ENCODE results near the gene ITCH. TPM values are rescaled to one million over a fixed set of nuclear protein-coding genes. Genes with fewer than 3 reads are reported as not detected.

ITCH gene
- total RNA-seq, 1 experiment from 2014 or later = 78.8 TPM

DNA sequence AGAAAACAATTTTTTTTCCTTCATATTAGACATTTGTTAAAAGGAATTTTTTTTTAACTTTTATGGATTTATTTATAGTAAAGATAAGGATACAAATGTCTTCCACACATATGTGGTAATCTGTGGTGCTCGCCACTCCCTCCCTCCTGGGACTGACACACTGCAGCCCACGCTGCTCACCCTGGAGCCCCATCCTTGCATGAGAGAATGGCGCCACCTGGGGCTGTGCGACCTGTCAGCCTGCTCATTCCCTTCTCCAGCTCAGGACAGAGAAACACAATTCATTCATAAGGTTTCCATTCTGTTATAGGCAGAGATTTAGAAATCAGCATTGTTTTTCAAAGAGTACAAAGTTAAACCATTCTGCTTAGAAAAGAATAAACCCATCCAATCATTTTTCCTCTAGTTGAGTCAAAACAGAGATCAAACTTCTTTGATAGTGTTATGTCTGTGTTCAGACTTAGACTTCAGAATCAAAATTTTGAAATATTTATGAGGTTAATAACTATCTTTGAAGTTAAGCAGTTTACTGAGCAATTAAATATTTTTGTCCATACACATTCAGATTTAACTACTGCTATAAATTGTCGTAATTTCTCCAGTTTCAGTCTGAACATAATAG lies 110.3 kb downstream of the ITCH start:
- H3K27me3 ChIP-seq (ENCODE audit: insufficient read depth, low read length) = no peaks in the 10 kb centered on the region
- ChIA-PET CTCF (interaction anchor here (0.6 to 2.3 kb wide), 5 partner anchors 110 to 297 kb away, joined by 3 to 56 read pairs (median 3); partner anchors contain the start of gene ITCH), POLR2A (interaction anchor here (1.0 to 2.1 kb wide), 3 partner anchors 110 to 161 kb away, joined by 6 to 9 read pairs (median 8); partner anchors contain the start of gene ITCH), RAD21 (ENCODE audit: low non-redundant PET in 1 of 2, low total read pairs in 2 of 2, uncharacterized antibody in 2 of 2, unreplicated experiment in 2 of 2) (interaction anchor here (0.6 to 2.2 kb wide), 6 partner anchors 18 to 193 kb away, joined by 3 to 25 read pairs (median 4); partner anchors contain the start of gene DYNLRB1 (in 1 of the 2))
- peaks cover 41 to 45% of the 10 kb centered on the region in 2 experiments for H3K4me1 ChIP-seq (ENCODE audit: control insufficient read depth in 1 of 2, insufficient read depth in 2 of 2, low read length in 2 of 2)
- peak overlapping the region; percentile 81; the same call in 1 of the 2 replicates for H3K27ac ChIP-seq (ENCODE audit: low read depth, low read length)
- DNase-seq (ENCODE audit: low read depth, low spot score) (peak; percentile 48), ATAC-seq (peak; percentile 91)
- peaks cover 10 to 18% of the 10 kb centered on the region in 2 experiments for H3K36me3 ChIP-seq (ENCODE audit: control insufficient read depth in 1 of 2, insufficient read depth in 2 of 2, low read length in 2 of 2)
- H3K9me3 ChIP-seq (ENCODE audit: control insufficient read depth in 1 of 2, insufficient read depth in 1 of 2, low read depth in 1 of 2, low read length in 2 of 2) = no peaks in the 10 kb centered on the region
- peaks cover 4% of the 10 kb centered on the region; the same call in 1 of the 2 replicates for H4K20me1 ChIP-seq (ENCODE audit: insufficient read depth)
- 0 out of 2 replicates have a peak overlapping the region, but pooled peaks have one; percentile 0 for H3K9ac ChIP-seq (ENCODE audit: low read length)
- H3K4me2 ChIP-seq (ENCODE audit: low read length) = peak overlapping the region; percentile 71
- no peaks in the 10 kb centered on the region for H3K9me2 ChIP-seq (ENCODE audit: insufficient read depth)
- no TSS peak for BruUV-seq (replicated peaks)
- intact Hi-C loops (cut with micrococcal nuclease) = loop anchor here (1.0 kb wide), 1 partner anchor 161 kb away; no protein-coding TSS in a partner anchor
- H2AFZ ChIP-seq (ENCODE audit: low read depth, low read length, poor library complexity, severe bottlenecking) = no peak overlapping the region
- H3K4me3 ChIP-seq (replicated peaks in 1 of 2; ENCODE audit: low read depth in 1 of 2, low read length in 2 of 2) = no peak overlapping the region
- H3K79me2 ChIP-seq (ENCODE audit: insufficient read depth, low read length) = peaks cover 21% of the 10 kb centered on the region
- TF ChIP-seq FOSL1 (IDR thresholded peaks at IDR 0.05; ENCODE audit: low read depth) (no peak), TCF7L2 (IDR thresholded peaks at IDR 0.05; ENCODE audit: borderline replicate concordance, extremely low read depth, insufficient read depth, insufficient read length) (no peak), SIN3A (IDR thresholded peaks at IDR 0.05; ENCODE audit: low read depth) (no peak), CEBPB (IDR thresholded peaks at IDR 0.05; ENCODE audit: low read depth) (no peak), ELF1 (IDR thresholded peaks at IDR 0.05; ENCODE audit: borderline replicate concordance, low read depth) (no peak), YY1 (IDR thresholded peaks at IDR 0.05; ENCODE audit: extremely low read depth, insufficient replicate concordance, low read depth, low read length) (peak; percentile 29), EZH2 (IDR thresholded peaks at IDR 0.05) (no peak), POLR2A (IDR thresholded peaks at IDR 0.05; ENCODE audit: borderline replicate concordance, extremely low read depth, insufficient read depth, insufficient read length) (no peak), RAD21 (IDR thresholded peaks at IDR 0.05; ENCODE audit: low read depth) (peak; percentile 89), JUND (IDR thresholded peaks at IDR 0.05) (no peak), SP1 (IDR thresholded peaks at IDR 0.05; ENCODE audit: low read depth) (no peak), POLR2AphosphoS5 (IDR thresholded peaks at IDR 0.05; ENCODE audit: low read depth, low read length) (no peak), MAX (IDR thresholded peaks at IDR 0.05) (no peak), ZFX (IDR thresholded peaks at IDR 0.05) (no peak), ZNF274 (IDR thresholded peaks at IDR 0.05; ENCODE audit: low read depth, low read length) (no peak)
- TF ChIP-seq, protein P1, sequence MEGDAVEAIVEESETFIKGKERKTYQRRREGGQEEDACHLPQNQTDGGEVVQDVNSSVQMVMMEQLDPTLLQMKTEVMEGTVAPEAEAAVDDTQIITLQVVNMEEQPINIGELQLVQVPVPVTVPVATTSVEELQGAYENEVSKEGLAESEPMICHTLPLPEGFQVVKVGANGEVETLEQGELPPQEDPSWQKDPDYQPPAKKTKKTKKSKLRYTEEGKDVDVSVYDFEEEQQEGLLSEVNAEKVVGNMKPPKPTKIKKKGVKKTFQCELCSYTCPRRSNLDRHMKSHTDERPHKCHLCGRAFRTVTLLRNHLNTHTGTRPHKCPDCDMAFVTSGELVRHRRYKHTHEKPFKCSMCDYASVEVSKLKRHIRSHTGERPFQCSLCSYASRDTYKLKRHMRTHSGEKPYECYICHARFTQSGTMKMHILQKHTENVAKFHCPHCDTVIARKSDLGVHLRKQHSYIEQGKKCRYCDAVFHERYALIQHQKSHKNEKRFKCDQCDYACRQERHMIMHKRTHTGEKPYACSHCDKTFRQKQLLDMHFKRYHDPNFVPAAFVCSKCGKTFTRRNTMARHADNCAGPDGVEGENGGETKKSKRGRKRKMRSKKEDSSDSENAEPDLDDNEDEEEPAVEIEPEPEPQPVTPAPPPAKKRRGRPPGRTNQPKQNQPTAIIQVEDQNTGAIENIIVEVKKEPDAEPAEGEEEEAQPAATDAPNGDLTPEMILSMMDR (IDR thresholded peaks at IDR 0.05 in 2 of 3, conservative IDR thresholded peaks at IDR 0.05 in 1 of 3; ENCODE audit: borderline replicate concordance in 1 of 3, insufficient read depth in 1 of 3, low read depth in 2 of 3, low read length in 2 of 3) = peak; percentile 56 to 94 (median 62)
- TF ChIP-seq, protein P2, sequence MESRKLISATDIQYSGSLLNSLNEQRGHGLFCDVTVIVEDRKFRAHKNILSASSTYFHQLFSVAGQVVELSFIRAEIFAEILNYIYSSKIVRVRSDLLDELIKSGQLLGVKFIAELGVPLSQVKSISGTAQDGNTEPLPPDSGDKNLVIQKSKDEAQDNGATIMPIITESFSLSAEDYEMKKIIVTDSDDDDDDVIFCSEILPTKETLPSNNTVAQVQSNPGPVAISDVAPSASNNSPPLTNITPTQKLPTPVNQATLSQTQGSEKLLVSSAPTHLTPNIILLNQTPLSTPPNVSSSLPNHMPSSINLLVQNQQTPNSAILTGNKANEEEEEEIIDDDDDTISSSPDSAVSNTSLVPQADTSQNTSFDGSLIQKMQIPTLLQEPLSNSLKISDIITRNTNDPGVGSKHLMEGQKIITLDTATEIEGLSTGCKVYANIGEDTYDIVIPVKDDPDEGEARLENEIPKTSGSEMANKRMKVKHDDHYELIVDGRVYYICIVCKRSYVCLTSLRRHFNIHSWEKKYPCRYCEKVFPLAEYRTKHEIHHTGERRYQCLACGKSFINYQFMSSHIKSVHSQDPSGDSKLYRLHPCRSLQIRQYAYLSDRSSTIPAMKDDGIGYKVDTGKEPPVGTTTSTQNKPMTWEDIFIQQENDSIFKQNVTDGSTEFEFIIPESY (IDR thresholded peaks at IDR 0.05; ENCODE audit: extremely low read depth, insufficient replicate concordance, low read length) = no peak
- TF ChIP-seq, protein P3, sequence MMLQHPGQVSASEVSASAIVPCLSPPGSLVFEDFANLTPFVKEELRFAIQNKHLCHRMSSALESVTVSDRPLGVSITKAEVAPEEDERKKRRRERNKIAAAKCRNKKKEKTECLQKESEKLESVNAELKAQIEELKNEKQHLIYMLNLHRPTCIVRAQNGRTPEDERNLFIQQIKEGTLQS (IDR thresholded peaks at IDR 0.05) = no peak
- TF ChIP-seq, protein P4, sequence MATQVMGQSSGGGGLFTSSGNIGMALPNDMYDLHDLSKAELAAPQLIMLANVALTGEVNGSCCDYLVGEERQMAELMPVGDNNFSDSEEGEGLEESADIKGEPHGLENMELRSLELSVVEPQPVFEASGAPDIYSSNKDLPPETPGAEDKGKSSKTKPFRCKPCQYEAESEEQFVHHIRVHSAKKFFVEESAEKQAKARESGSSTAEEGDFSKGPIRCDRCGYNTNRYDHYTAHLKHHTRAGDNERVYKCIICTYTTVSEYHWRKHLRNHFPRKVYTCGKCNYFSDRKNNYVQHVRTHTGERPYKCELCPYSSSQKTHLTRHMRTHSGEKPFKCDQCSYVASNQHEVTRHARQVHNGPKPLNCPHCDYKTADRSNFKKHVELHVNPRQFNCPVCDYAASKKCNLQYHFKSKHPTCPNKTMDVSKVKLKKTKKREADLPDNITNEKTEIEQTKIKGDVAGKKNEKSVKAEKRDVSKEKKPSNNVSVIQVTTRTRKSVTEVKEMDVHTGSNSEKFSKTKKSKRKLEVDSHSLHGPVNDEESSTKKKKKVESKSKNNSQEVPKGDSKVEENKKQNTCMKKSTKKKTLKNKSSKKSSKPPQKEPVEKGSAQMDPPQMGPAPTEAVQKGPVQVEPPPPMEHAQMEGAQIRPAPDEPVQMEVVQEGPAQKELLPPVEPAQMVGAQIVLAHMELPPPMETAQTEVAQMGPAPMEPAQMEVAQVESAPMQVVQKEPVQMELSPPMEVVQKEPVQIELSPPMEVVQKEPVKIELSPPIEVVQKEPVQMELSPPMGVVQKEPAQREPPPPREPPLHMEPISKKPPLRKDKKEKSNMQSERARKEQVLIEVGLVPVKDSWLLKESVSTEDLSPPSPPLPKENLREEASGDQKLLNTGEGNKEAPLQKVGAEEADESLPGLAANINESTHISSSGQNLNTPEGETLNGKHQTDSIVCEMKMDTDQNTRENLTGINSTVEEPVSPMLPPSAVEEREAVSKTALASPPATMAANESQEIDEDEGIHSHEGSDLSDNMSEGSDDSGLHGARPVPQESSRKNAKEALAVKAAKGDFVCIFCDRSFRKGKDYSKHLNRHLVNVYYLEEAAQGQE (IDR thresholded peaks at IDR 0.05; ENCODE audit: low read depth) = no peak
